GM12878 (cell line): ENCODE results near the gene CENPP. TPM values are rescaled to one million over a fixed set of nuclear protein-coding genes. Genes with fewer than 3 reads are reported as not detected.

Experiments
- ATAC-seq: fragments of 200-7000 bp; cut with Tn5 transposase; 3 replicates; pipeline ENCODE4 v1.9.1; 2020; ENCODE audit warnings: mild to moderate bottlenecking, moderate library complexity
- BruUV-seq: library from RNA; stranded (reverse); fragments of 400-500 nt; replicated peaks from 2 replicates; lab custom pipeline; 2021; lab: Mats Ljungman, UMichigan
- CTCF ChIA-PET: fragments of 300-600 bp; sonication (Branson Sonifier 250); formaldehyde crosslinking; extraction: SDS; loops from one replicate; lab custom pipeline; 2021; ENCODE audit warnings: inconsistent platforms; lab: Yijun Ruan, JAX
- POLR2A ChIA-PET: fragments of 350-600 bp; formaldehyde crosslinking; extraction: SDS; loops from one replicate; lab custom pipeline; 2021; ENCODE audit warnings: inconsistent platforms; lab: Charles Lee
- RAD21 ChIA-PET: fragments of 300-600 bp; sonication (Branson Sonifier 250); formaldehyde crosslinking; loops from one replicate; lab custom pipeline; 2023; ENCODE audit warnings: antibody characterized with exemption; ENCODE audit not compliant: unreplicated experiment; lab: Charles Lee
- SMC1A ChIA-PET: fragments of 300-600 bp; sonication (Branson Sonifier 250); formaldehyde crosslinking; loops from one replicate; lab custom pipeline; 2023; ENCODE audit not compliant: unreplicated experiment, uncharacterized antibody; lab: Charles Lee
- DNase-seq: peaks from one replicate; pipeline ENCODE4 v3.0.0-alpha.2; 2011; ENCODE audit warnings: low read depth, low spot score
- FAIRE-seq: peaks from 3 replicates; lab custom pipeline; 2011; peaks lifted over from hg19 to GRCh38; lab: Jason Lieb, UNC
- H2AFZ ChIP-seq: 2 replicates; pipeline ENCODE4 v1.6.0; 2011; ENCODE audit warnings: low read depth, low read length, control low read depth; ENCODE audit not compliant: control insufficient read depth
- H3K27ac ChIP-seq: 2 replicates; pipeline ENCODE4 v1.5.1; 2011; ENCODE audit warnings: control low read depth; ENCODE audit not compliant: control insufficient read depth, insufficient read depth
- H3K27me3 ChIP-seq, 2 experiments: replicated peaks in 1 of 2; 2 replicates each; pipeline versions ENCODE4 v1.6.0 to v1.6.1; 2011; ENCODE audit warnings: low read length in 1 of 2; ENCODE audit not compliant: control insufficient read depth in 2 of 2, insufficient read depth in 2 of 2
- H3K36me3 ChIP-seq, 2 experiments: 2 replicates each; pipeline ENCODE4 v1.5.1; 2011; ENCODE audit warnings: low read length in 1 of 2; ENCODE audit not compliant: control insufficient read depth in 2 of 2, insufficient read depth in 2 of 2
- H3K4me1 ChIP-seq: 2 replicates; pipeline ENCODE4 v1.6.1; 2011; ENCODE audit warnings: mild to moderate bottlenecking, low read length, moderate library complexity, mixed read lengths; ENCODE audit not compliant: control insufficient read depth, insufficient read depth
- H3K4me2 ChIP-seq: 2 replicates; pipeline ENCODE4 v1.6.0; 2011; ENCODE audit warnings: control low read depth; ENCODE audit not compliant: control insufficient read depth, insufficient read depth
- H3K4me3 ChIP-seq: fragments of 200-600 bp; sonication (generic); 2 replicates; pipeline ENCODE4 v1.5.1; 2016
- H3K79me2 ChIP-seq: 2 replicates; pipeline ENCODE4 v1.6.0; 2011; ENCODE audit warnings: low read length; ENCODE audit not compliant: control insufficient read depth, insufficient read depth
- H3K9ac ChIP-seq: 2 replicates; pipeline ENCODE4 v1.8.0; 2011; ENCODE audit warnings: low read length, control low read depth, mixed read lengths; ENCODE audit not compliant: control insufficient read depth, insufficient read depth
- H3K9me3 ChIP-seq: replicated peaks from 3 replicates; pipeline ENCODE4 v1.5.1; 2011; ENCODE audit warnings: mild to moderate bottlenecking, low read length; ENCODE audit not compliant: control insufficient read depth, insufficient read depth
- H4K20me1 ChIP-seq: 2 replicates; pipeline ENCODE4 v1.6.0; 2011; ENCODE audit not compliant: control insufficient read depth, insufficient read depth
- CEBPZ ChIP-seq: fragments of 150-350 bp; IDR thresholded peaks from 2 replicates; pipeline ENCODE4 v1.6.1; 2016; ENCODE audit warnings: low read depth, low read length
- CREM ChIP-seq: IDR thresholded peaks from 2 replicates; pipeline ENCODE4 v1.6.1; 2014; ENCODE audit warnings: antibody characterized with exemption, low read depth
- GABPA ChIP-seq: IDR thresholded peaks from 2 replicates; pipeline ENCODE4 v1.6.1; 2014; ENCODE audit warnings: antibody characterized with exemption, low read depth, mild to moderate bottlenecking, inconsistent platforms
- HCFC1 ChIP-seq: fragments of 150-350 bp; IDR thresholded peaks from 2 replicates; pipeline ENCODE4 v1.6.1; 2014; ENCODE audit warnings: low read length
- MEF2A ChIP-seq: IDR thresholded peaks from 2 replicates; pipeline ENCODE4 v1.6.1; 2011; ENCODE audit warnings: low read depth, mild to moderate bottlenecking, low read length, moderate library complexity; ENCODE audit not compliant: insufficient read depth
- NKRF ChIP-seq: fragments of 450-650 bp; conservative IDR thresholded peaks from 2 replicates; pipeline ENCODE4 v1.6.1; 2017; ENCODE audit warnings: mild to moderate bottlenecking, moderate library complexity
- RELB ChIP-seq: fragments of 450-650 bp; IDR thresholded peaks from 2 replicates; pipeline ENCODE4 v1.6.1; 2017; ENCODE audit warnings: low read depth, mild to moderate bottlenecking, moderate library complexity
- RUNX3 ChIP-seq: IDR thresholded peaks from 2 replicates; pipeline ENCODE4 v1.6.1; 2012; ENCODE audit warnings: low read length, inconsistent platforms
- TARDBP ChIP-seq: IDR thresholded peaks from 2 replicates; pipeline ENCODE4 v1.6.1; 2016; ENCODE audit warnings: borderline replicate concordance
- TBL1XR1 ChIP-seq: IDR thresholded peaks from 2 replicates; pipeline ENCODE4 v1.6.1; 2012; ENCODE audit warnings: low read depth, low read length, improper control_type of control experiment
- ZBED1 ChIP-seq: IDR thresholded peaks from 2 replicates; pipeline ENCODE4 v1.6.1; 2016; ENCODE audit warnings: borderline replicate concordance
- ZZZ3 ChIP-seq: IDR thresholded peaks from 2 replicates; pipeline ENCODE4 v1.6.1; 2011; ENCODE audit warnings: low read depth; ENCODE audit not compliant: control insufficient read depth, insufficient read length
- WGBS: methylation state at CpG from one replicate; pipeline ENCODE4 v1.1.6; 2016; ENCODE audit warnings: low lambda C conversion rate; ENCODE audit not compliant: insufficient replicate concordance, insufficient coverage; ENCODE audit errors: missing lambda C conversion rate; 5-methylcytosine and 5-hydroxymethylcytosine counted together
- in situ Hi-C: fragments of 300-500 bp; cut with MboI; formaldehyde crosslinking; loops from 9 replicates; pipeline ENCODE4 v1.14.3; 2018; ENCODE audit warnings: mixed read lengths
- intact Hi-C: fragments of 100-400 bp; cut with micrococcal nuclease; formaldehyde crosslinking; loops from one replicate; pipeline ENCODE4 v1.14.2; 2022; ENCODE audit not compliant: unreplicated experiment
- polyA plus RNA-seq, 11 experiments: library from polyadenylated mRNA; depleted of rRNA in 4 of 11; unstranded in 6 of 11; stranded (reverse) in 5 of 11; fragments of >200 nt; fragmentation: Nextera tagmentation in 4 of 11; fragmentation: Illumina TruSeq in 1 of 11; extraction: Ambion mirVana in 4 of 11; extraction: Trizol in 1 of 11; gene quantifications; 1 replicate in 1 of 11; 2 replicates in 10 of 11; pipeline versions ENCODE4 v1.2.1 to v1.2.3, GENCODE V29; 2011 to 2016; ENCODE audit warnings: inconsistent platforms in 2 of 11, missing spikeins in 2 of 11, low read depth in 1 of 11
- total RNA-seq, 4 experiments: library from RNA; depleted of rRNA in 3 of 4; stranded (reverse); fragments of >200 nt in 3 of 4; fragmentation: Illumina TruSeq in 1 of 4; extraction: Trizol in 1 of 4; gene quantifications; 2 replicates each; pipeline versions ENCODE4 v1.2.1 to v1.2.3, GENCODE V29; 2013 to 2021

CENPP gene
- total and polyA plus RNA-seq, 10 of the 15 experiments (the other 5 are each of a cell fraction or from before 2014, with no cell fraction given): 9.4 to 31.4 (median 19.8) TPM

GRCh38 chr9:92444841-92445240 is 119.1 kb downstream of the CENPP start:
- H4K20me1 ChIP-seq: no peaks in the 10 kb centered on the region
- TF ChIP-seq RUNX3 (no peak), TARDBP (no peak), MEF2A (no peak), HCFC1 (no peak), CREM (no peak), NKRF (no peak), RELB (no peak), GABPA (no peak), CEBPZ (no peak), ZZZ3 (no peak), ZBED1 (no peak), TBL1XR1 (no peak)
- H3K79me2 ChIP-seq: no peaks in the 10 kb centered on the region
- BruUV-seq: no TSS peak
- H3K9ac ChIP-seq: no peak overlapping the region
- H3K27me3 ChIP-seq: no peaks in the 10 kb centered on the region
- H3K9me3 ChIP-seq: no peaks in the 10 kb centered on the region
- in situ Hi-C loops: no loop called here
- no peak for DNase-seq
- FAIRE-seq: no peak
- SMC1A ChIA-PET: no interaction called here
- H3K36me3 ChIP-seq: no peaks in the 10 kb centered on the region
- H3K4me1 ChIP-seq: no peaks in the 10 kb centered on the region
- intact Hi-C loops: loop anchor here (10.0 kb wide), 1 partner anchor 120 kb away; the partner anchor contains the start of genes CENPP and NOL8
- POLR2A ChIA-PET: no interaction called here
- H3K4me2 ChIP-seq: no peak overlapping the region
- no peak overlapping the region for H3K27ac ChIP-seq
- H2AFZ ChIP-seq: no peak overlapping the region
- no peak overlapping the region for H3K4me3 ChIP-seq
- CTCF ChIA-PET: interaction anchor here (1.1 to 1.7 kb wide), 3 partner anchors 12 to 307 kb away, joined by 4 to 5 read pairs (median 5); no protein-coding TSS in a partner anchor
- ATAC-seq: no peak
- 59% methylated on average over 4 of the region's 4 CpGs for WGBS
- RAD21 ChIA-PET: no interaction called here
